Cardiac muscle cell (in vitro differentiated cells and primary cell): ENCODE results near the gene CDC14A. TPM values are rescaled to one million over a fixed set of nuclear protein-coding genes. Genes with fewer than 3 reads are reported as not detected.

Experiments used
- DNase-seq, 2 donors: peaks; one replicate each; pipeline versions ENCODE4 v3.0.0 to v3.0.0-alpha.2; 2010 to 2017; ENCODE audit warnings: low read depth in 1 of 2, low spot score in 1 of 2
- H3K27ac ChIP-seq: fragments of 200-600 bp; sonication (generic); 2 replicates; pipeline ENCODE4 v1.5.1; 2016
- H3K27me3 ChIP-seq: fragments of 200-600 bp; sonication (generic); 2 replicates; pipeline ENCODE4 v1.6.0; 2016; ENCODE audit warnings: control low read depth
- H3K36me3 ChIP-seq: fragments of 200-600 bp; sonication (generic); 2 replicates; pipeline ENCODE4 v1.5.1; 2016; ENCODE audit warnings: control low read depth
- H3K4me1 ChIP-seq: fragments of 200-600 bp; sonication (generic); 2 replicates; pipeline ENCODE4 v1.8.1; 2017; ENCODE audit warnings: low read depth, mild to moderate bottlenecking, mixed run types
- H3K4me3 ChIP-seq: fragments of 200-600 bp; sonication (generic); 2 replicates; pipeline ENCODE4 v1.5.1; 2016; ENCODE audit warnings: mild to moderate bottlenecking
- H3K9me3 ChIP-seq: fragments of 200-600 bp; sonication (generic); 2 replicates; pipeline ENCODE4 v1.5.1; 2017; ENCODE audit warnings: low read depth, mild to moderate bottlenecking, control low read depth
- CTCF ChIP-seq: IDR thresholded peaks from 2 replicates; pipeline ENCODE4 v1.5.1; 2012; ENCODE audit warnings: low read depth, mild to moderate bottlenecking, low read length
- polyA plus RNA-seq: library from polyadenylated mRNA; unstranded; fragments of >200 nt; fragmentation: Nextera tagmentation; extraction: Ambion mirVana; gene quantifications from 2 replicates; pipeline ENCODE4 v1.2.1, GENCODE V29; 2016
- total RNA-seq: library from RNA; depleted of rRNA; stranded (reverse); fragments of >200 nt; gene quantifications from 2 replicates; pipeline ENCODE4 v1.2.3, GENCODE V29; 2016

The CDC14A gene
- total and polyA plus RNA-seq, 2 experiments from 2014 or later, result 9.6 to 16.9 TPM

- H3K27ac ChIP-seq, result no peak overlapping the region
- no peak for TF ChIP-seq CTCF
- H3K9me3 ChIP-seq, result no peaks in the 10 kb centered on the region
- H3K4me1 ChIP-seq, result peaks cover 26% of the 10 kb centered on the region
- DNase-seq, result no peak
- H3K27me3 ChIP-seq, result no peaks in the 10 kb centered on the region
- H3K4me3 ChIP-seq, result no peak overlapping the region
- H3K36me3 ChIP-seq, result no peaks in the 10 kb centered on the region
Observed at GRCh38 chr1:100461222-100461621, 108.9 kb downstream of the CDC14A start.

DNA sequence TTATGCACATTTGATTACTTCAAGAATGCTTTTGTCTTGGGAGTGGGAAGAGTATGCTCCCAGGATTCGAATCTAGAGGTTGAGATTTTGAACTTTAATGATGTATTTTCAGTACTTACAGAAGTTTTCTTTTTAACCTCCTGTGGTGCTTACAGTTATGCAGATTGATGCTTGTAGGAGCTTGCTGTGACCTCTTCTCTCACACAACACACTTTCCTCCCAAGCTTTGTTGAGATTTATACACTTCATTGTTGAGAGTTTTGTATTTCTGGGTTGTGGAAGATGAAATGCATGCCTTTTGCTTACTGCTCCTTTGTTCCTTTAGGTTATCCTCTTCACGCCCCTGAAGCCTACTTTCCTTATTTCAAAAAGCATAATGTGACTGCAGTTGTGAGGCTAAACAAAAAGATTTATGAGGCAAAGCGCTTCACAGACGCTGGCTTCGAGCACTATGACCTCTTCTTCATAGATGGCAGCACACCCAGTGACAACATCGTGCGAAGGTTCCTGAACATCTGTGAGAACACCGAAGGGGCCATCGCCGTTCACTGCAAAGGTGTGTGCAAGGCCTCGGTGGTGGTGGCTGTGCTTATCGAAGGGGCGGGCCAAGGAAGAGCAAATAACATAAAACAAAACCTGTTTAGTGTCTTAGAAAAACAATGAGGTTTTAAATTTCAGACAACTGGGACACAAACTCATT is 110.2 kb downstream of the CDC14A start:
- Histone ChIP-seq H3K4me1 (peaks cover 26% of the 10 kb centered on the region), H3K27me3 (no peaks in the 10 kb centered on the region), H3K4me3 (no peak overlapping the region), H3K9me3 (no peaks in the 10 kb centered on the region), H3K27ac (no peak overlapping the region), H3K36me3 (no peaks in the 10 kb centered on the region)
- TF ChIP-seq CTCF, result no peak
- DNase-seq, result no peak

GRCh38 chr1:100463791-100464424 is 111.6 kb downstream of the CDC14A start:
- Histone ChIP-seq H3K4me1 (peaks cover 21% of the 10 kb centered on the region), H3K4me3 (no peak overlapping the region), H3K27ac (no peak overlapping the region), H3K9me3 (no peaks in the 10 kb centered on the region), H3K36me3 (no peaks in the 10 kb centered on the region), H3K27me3 (no peaks in the 10 kb centered on the region)
- peak; percentile 96 for TF ChIP-seq CTCF
- DNase-seq, result peak; percentile 79 to 83

DNA sequence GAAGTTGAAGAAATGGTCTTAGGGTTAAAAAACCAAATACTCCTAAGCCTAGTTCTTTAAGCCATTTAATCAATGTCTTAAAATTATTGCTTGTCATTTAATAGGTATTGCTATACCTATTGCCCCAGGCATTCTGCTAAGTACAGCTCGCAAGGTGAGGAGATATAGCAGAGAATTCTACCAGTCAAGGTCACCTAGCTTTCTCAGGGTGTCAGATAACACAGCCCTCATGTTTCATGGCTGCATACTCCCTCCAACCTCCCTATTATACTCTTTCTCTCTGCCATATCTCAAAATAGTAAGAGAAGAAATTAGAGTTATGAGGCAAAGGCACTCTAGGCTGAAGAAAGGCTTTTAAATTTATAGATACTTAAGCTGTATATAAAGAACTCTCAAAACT is 117.3 kb downstream of the CDC14A start:
- Histone ChIP-seq H3K27ac (peak overlapping the region; percentile 54), H3K4me1 (peaks cover 18% of the 10 kb centered on the region), H3K27me3 (no peaks in the 10 kb centered on the region), H3K36me3 (no peaks in the 10 kb centered on the region), H3K4me3 (no peak overlapping the region), H3K9me3 (no peaks in the 10 kb centered on the region)
- TF ChIP-seq CTCF, result no peak
- peak in 1 of 2 donors; percentile 59 for DNase-seq

DNA sequence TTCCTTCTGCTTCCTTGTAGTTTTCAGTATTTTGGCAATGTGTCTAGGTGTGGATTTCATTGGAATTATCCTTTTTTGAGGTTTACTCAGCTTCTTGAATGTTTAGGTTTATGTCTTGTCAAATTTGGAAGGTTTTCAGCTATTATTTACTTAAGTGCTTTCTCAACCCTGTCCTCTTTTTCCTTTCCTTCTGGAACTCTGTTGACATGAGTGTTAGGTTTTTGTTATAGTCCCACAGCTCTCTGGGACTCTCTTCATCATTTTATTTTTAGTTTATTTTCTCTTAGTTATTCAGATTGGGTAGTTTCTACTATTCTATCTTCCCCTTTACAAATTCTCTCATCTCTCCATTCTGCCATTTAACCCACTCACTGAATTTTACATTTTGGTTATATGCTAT is 122.5 kb downstream of the CDC14A start:
- no peaks in the 10 kb centered on the region for H3K36me3 ChIP-seq
- H3K27ac ChIP-seq, result no peak overlapping the region
- no peak for DNase-seq
- H3K4me1 ChIP-seq, result peaks cover 3% of the 10 kb centered on the region
- TF ChIP-seq CTCF, result no peak
- H3K27me3 ChIP-seq, result no peaks in the 10 kb centered on the region
- no peaks in the 10 kb centered on the region for H3K9me3 ChIP-seq
- no peak overlapping the region for H3K4me3 ChIP-seq
